Transverse colon (tissue), 4 donors: ENCODE data around the gene ITGB1BP2.

Experiments
- CTCF ChIP-seq, 5 experiments: fragments of 200-600 bp in 3 of 5; fragments of 450-650 bp in 2 of 5; sonication (generic) in 3 of 5; IDR thresholded peaks; 1 replicate in 2 of 5; 2 replicates in 3 of 5; pipeline ENCODE4 v1.5.1; 2016 to 2017; ENCODE audit warnings: antibody characterized with exemption in 5 of 5, inconsistent platforms in 3 of 5, mild to moderate bottlenecking in 2 of 5, moderate library complexity in 1 of 5
- EP300 ChIP-seq: sonication (generic); formaldehyde crosslinking; IDR thresholded peaks from one replicate; pipeline ENCODE4 v1.6.1; 2017; ENCODE audit warnings: antibody characterized with exemption, low read depth
- POLR2A ChIP-seq: fragments of 450-650 bp; IDR thresholded peaks from one replicate; pipeline ENCODE4 v1.6.1; 2016; ENCODE audit warnings: antibody characterized with exemption, mild to moderate bottlenecking, moderate library complexity
- POLR2AphosphoS5 ChIP-seq, 3 donors: sonication (generic); formaldehyde crosslinking; IDR thresholded peaks; one replicate each; pipeline ENCODE4 v1.6.1; 2016; ENCODE audit warnings: antibody characterized with exemption in 3 of 3

- TF ChIP-seq EP300 (no peak), CTCF (IDR thresholded peaks at IDR 0.05) (no peak), POLR2A (peak; percentile 41), POLR2AphosphoS5 (IDR thresholded peaks at IDR 0.05) (peak; percentile 45 to 62 (median 58))
Observed at GRCh38 chrX:71254092-71254963, 47.2 kb upstream of the ITGB1BP2 start, which contains the start of gene ZMYM3.
